K562 (cell line): ENCODE data around the gene NCOA1. TPM values are rescaled to one million over a fixed set of nuclear protein-coding genes. Genes with fewer than 3 reads are reported as not detected.

ENCODE experiments used
- EHMT2 ChIP-seq: fragments of 450-650 bp; IDR thresholded peaks from 2 replicates; pipeline ENCODE4 v1.6.1; 2018; ENCODE audit warnings: antibody characterized with exemption
- KAT7 ChIP-seq: sonication (generic); formaldehyde crosslinking; IDR thresholded peaks from 2 replicates; pipeline ENCODE4 v1.8.0; 2022; ENCODE audit warnings: missing genetic modification reagents, mild to moderate bottlenecking, borderline replicate concordance
- MIER1 ChIP-seq: fragments of 450-650 bp; IDR thresholded peaks from 2 replicates; pipeline ENCODE4 v1.6.1; 2016; ENCODE audit warnings: antibody characterized with exemption, mild to moderate bottlenecking, low read depth
- NFE2 ChIP-seq: IDR thresholded peaks from 2 replicates; pipeline ENCODE4 v1.6.1; 2014; ENCODE audit warnings: antibody characterized with exemption, low read depth
- NR2C1 ChIP-seq, 2 experiments: fragments of 450-650 bp; IDR thresholded peaks; 2 replicates each; pipeline ENCODE4 v1.6.1; 2017; ENCODE audit warnings: mild to moderate bottlenecking in 2 of 2, antibody characterized with exemption in 1 of 2, inconsistent platforms in 1 of 2, missing compliant biosample characterization in 1 of 2, missing genetic modification characterization in 1 of 2
- NR2C2 ChIP-seq, 2 experiments: fragments of 200-800 bp in 1 of 2; sonication (Bioruptor generic) in 1 of 2; sonication (generic) in 1 of 2; formaldehyde crosslinking in 1 of 2; IDR thresholded peaks; 2 replicates each; pipeline versions ENCODE4 v1.6.1 to v1.8.0; 2016 to 2022; ENCODE audit warnings: mild to moderate bottlenecking in 1 of 2, missing compliant biosample characterization in 1 of 2, missing genetic modification characterization in 1 of 2, missing genetic modification reagents in 1 of 2
- POLR2A ChIP-seq: fragments of 450-650 bp; conservative IDR thresholded peaks from 2 replicates; pipeline ENCODE4 v1.6.1; 2016
- PRMT5 ChIP-seq: sonication (generic); formaldehyde crosslinking; IDR thresholded peaks from 2 replicates; pipeline ENCODE4 v1.5.0; 2020; ENCODE audit warnings: missing genetic modification reagents
- RBM39 ChIP-seq: fragments of 200-400 bp; formaldehyde crosslinking; optimal IDR thresholded peaks from 2 replicates; pipeline ENCODE3; 2018; ENCODE audit warnings: low read depth, low read length
- SMARCC2 ChIP-seq: fragments of 450-650 bp; IDR thresholded peaks from 2 replicates; pipeline ENCODE4 v1.6.1; 2017; ENCODE audit warnings: antibody characterized with exemption, moderate library complexity, mild to moderate bottlenecking, low read depth
- SNAPC5 ChIP-seq: fragments of 250-450 bp; sonication (Bioruptor Pico); IDR thresholded peaks from 2 replicates; pipeline ENCODE4 v1.8.0; 2021; ENCODE audit warnings: moderate library complexity, mild to moderate bottlenecking, inconsistent platforms
- SNRNP70 ChIP-seq: fragments of 200-400 bp; formaldehyde crosslinking; optimal IDR thresholded peaks from 2 replicates; pipeline ENCODE3; 2017; ENCODE audit warnings: low read depth, low read length
- SRSF7 ChIP-seq: fragments of 200-400 bp; formaldehyde crosslinking; optimal IDR thresholded peaks from 2 replicates; pipeline ENCODE3; 2017; ENCODE audit warnings: mild to moderate bottlenecking, low read depth, low read length
- THRA ChIP-seq: fragments of 450-650 bp; IDR thresholded peaks from 2 replicates; pipeline ENCODE4 v1.6.1; 2017; ENCODE audit warnings: mild to moderate bottlenecking, moderate library complexity
- ZEB2 ChIP-seq: fragments of 450-650 bp; IDR thresholded peaks from 2 replicates; pipeline ENCODE4 v1.6.1; 2016
- ZKSCAN3 ChIP-seq: fragments of 250-450 bp; sonication (Bioruptor Pico); IDR thresholded peaks from 2 replicates; pipeline ENCODE4 v1.4.0; 2020
- ZNF274 ChIP-seq: IDR thresholded peaks from 2 replicates; pipeline ENCODE4 v1.6.1; 2011; ENCODE audit warnings: low read depth, mild to moderate bottlenecking, low read length, moderate library complexity, borderline replicate concordance
- ZNF280A ChIP-seq: fragments of 450-650 bp; IDR thresholded peaks from 2 replicates; pipeline ENCODE4 v1.6.1; 2018; ENCODE audit warnings: mild to moderate bottlenecking, low read depth; ENCODE audit not compliant: partially characterized antibody
- ZNF695 ChIP-seq: fragments of 450-650 bp; formaldehyde crosslinking; IDR thresholded peaks from 2 replicates; pipeline ENCODE4 v1.4.0; 2020; ENCODE audit warnings: mild to moderate bottlenecking, moderate library complexity
- polyA plus RNA-seq, 8 experiments: library from polyadenylated mRNA; depleted of rRNA in 4 of 8; stranded (reverse) in 5 of 8; unstranded in 3 of 8; fragments of >200 nt; fragmentation: Nextera tagmentation in 2 of 8; fragmentation: Illumina TruSeq in 1 of 8; extraction: Ambion mirVana in 2 of 8; extraction: Trizol in 1 of 8; gene quantifications; 2 replicates each; pipeline versions ENCODE4 v1.2.1 to v1.2.3, GENCODE V29; 2011 to 2014; ENCODE audit warnings: inconsistent platforms in 1 of 8, missing spikeins in 1 of 8
- total RNA-seq, 7 experiments: library from RNA; depleted of rRNA in 6 of 7; stranded (reverse); fragments of >200 nt in 6 of 7; fragmentation: Illumina TruSeq in 2 of 7; extraction: Trizol in 2 of 7; gene quantifications; 2 replicates each; pipeline versions ENCODE4 v1.2.1 to v1.2.3, GENCODE V29; 2011 to 2021; ENCODE audit warnings: low replicate concordance in 1 of 7
- TF ChIP-seq, protein P1 (sequence below): sonication (generic); formaldehyde crosslinking; IDR thresholded peaks from 2 replicates; pipeline ENCODE4 v1.8.0; 2023; ENCODE audit warnings: mild to moderate bottlenecking, missing genetic modification reagents
- TF ChIP-seq, protein P2 (sequence below): sonication (generic); formaldehyde crosslinking; IDR thresholded peaks from 2 replicates; pipeline ENCODE4 v1.8.0; 2023; ENCODE audit warnings: mild to moderate bottlenecking, missing genetic modification reagents

NCOA1 gene
- total and polyA plus RNA-seq, 9 of the 15 experiments (the other 6 are each of a cell fraction or from before 2014, with no cell fraction given): 4.9 to 25.7 (median 17.0) TPM

- no peak for TF ChIP-seq NR2C1 (IDR thresholded peaks at IDR 0.05)
- TF ChIP-seq NR2C1 (tag; IDR thresholded peaks at IDR 0.05): 0 out of 2 replicates have a peak, but pooled peaks have one; percentile 10
- no peak for TF ChIP-seq ZNF280A
- TF ChIP-seq PRMT5 (CRISPR knock-in tag): no peak
- no peak for TF ChIP-seq THRA
- TF ChIP-seq, protein P1, sequence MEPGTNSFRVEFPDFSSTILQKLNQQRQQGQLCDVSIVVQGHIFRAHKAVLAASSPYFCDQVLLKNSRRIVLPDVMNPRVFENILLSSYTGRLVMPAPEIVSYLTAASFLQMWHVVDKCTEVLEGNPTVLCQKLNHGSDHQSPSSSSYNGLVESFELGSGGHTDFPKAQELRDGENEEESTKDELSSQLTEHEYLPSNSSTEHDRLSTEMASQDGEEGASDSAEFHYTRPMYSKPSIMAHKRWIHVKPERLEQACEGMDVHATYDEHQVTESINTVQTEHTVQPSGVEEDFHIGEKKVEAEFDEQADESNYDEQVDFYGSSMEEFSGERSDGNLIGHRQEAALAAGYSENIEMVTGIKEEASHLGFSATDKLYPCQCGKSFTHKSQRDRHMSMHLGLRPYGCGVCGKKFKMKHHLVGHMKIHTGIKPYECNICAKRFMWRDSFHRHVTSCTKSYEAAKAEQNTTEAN (CRISPR knock-in tag): 0 out of 2 replicates have a peak, but pooled peaks have one; percentile 47
- TF ChIP-seq, protein P2, sequence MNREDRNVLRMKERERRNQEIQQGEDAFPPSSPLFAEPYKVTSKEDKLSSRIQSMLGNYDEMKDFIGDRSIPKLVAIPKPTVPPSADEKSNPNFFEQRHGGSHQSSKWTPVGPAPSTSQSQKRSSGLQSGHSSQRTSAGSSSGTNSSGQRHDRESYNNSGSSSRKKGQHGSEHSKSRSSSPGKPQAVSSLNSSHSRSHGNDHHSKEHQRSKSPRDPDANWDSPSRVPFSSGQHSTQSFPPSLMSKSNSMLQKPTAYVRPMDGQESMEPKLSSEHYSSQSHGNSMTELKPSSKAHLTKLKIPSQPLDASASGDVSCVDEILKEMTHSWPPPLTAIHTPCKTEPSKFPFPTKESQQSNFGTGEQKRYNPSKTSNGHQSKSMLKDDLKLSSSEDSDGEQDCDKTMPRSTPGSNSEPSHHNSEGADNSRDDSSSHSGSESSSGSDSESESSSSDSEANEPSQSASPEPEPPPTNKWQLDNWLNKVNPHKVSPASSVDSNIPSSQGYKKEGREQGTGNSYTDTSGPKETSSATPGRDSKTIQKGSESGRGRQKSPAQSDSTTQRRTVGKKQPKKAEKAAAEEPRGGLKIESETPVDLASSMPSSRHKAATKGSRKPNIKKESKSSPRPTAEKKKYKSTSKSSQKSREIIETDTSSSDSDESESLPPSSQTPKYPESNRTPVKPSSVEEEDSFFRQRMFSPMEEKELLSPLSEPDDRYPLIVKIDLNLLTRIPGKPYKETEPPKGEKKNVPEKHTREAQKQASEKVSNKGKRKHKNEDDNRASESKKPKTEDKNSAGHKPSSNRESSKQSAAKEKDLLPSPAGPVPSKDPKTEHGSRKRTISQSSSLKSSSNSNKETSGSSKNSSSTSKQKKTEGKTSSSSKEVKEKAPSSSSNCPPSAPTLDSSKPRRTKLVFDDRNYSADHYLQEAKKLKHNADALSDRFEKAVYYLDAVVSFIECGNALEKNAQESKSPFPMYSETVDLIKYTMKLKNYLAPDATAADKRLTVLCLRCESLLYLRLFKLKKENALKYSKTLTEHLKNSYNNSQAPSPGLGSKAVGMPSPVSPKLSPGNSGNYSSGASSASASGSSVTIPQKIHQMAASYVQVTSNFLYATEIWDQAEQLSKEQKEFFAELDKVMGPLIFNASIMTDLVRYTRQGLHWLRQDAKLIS (CRISPR knock-in tag): 0 out of 2 replicates have a peak, but pooled peaks have one; percentile 4
- TF ChIP-seq ZEB2: 0 out of 2 replicates have a peak, but pooled peaks have one; percentile 15
- TF ChIP-seq SRSF7: no peak
- TF ChIP-seq SMARCC2: 0 out of 2 replicates have a peak, but pooled peaks have one; percentile 19
- TF ChIP-seq ZNF695 (CRISPR knock-in tag): no peak
- no peak for TF ChIP-seq ZKSCAN3 (CRISPR knock-in tag)
- TF ChIP-seq RBM39: peak; percentile 8
- no peak for TF ChIP-seq SNRNP70
- TF ChIP-seq NR2C2 (CRISPR knock-in tag; IDR thresholded peaks at IDR 0.05): no peak
- TF ChIP-seq NR2C2 (tag; IDR thresholded peaks at IDR 0.05): 0 out of 2 replicates have a peak, but pooled peaks have one; percentile 18
- peak; percentile 60; the same call in 1 of the 2 replicates for TF ChIP-seq MIER1
- TF ChIP-seq EHMT2: no peak
- TF ChIP-seq POLR2A: no peak
- no peak for TF ChIP-seq KAT7
- TF ChIP-seq NFE2: no peak
- no peak for TF ChIP-seq ZNF274
- TF ChIP-seq SNAPC5 (CRISPR knock-in tag): no peak
- TF ChIP-seq, all 486 proteins: peak for 11
Observed at GRCh38 chr2:24792542-24792873, 301.5 kb downstream of the NCOA1 start (continued).
